Endothelial cell of umbilical vein (primary cell): Measurements from ENCODE around the gene HNRNPH3. TPM values are rescaled to one million over a fixed set of nuclear protein-coding genes. Genes with fewer than 3 reads are reported as not detected.

Experiments
- BruUV-seq: library from RNA; stranded (reverse); fragments of 400-500 nt; replicated peaks from 2 replicates; lab custom pipeline; 2021; lab: Mats Ljungman, UMichigan
- CTCF ChIA-PET: fragments of 300-600, 350-600 bp; sonication (Branson Sonifier 250); formaldehyde crosslinking; loops from one replicate; lab custom pipeline; 2021; ENCODE audit warnings: antibody characterized with exemption, inconsistent platforms; lab: Charles Lee
- POLR2A ChIA-PET: fragments of 300-600, 350-600 bp; sonication (Branson Sonifier 250); formaldehyde crosslinking; loops from one replicate; lab custom pipeline; 2021; ENCODE audit warnings: antibody characterized with exemption, inconsistent platforms; lab: Charles Lee
- DNase-seq: peaks from one replicate; pipeline ENCODE4 v3.0.0-alpha.2; 2011; ENCODE audit warnings: low read depth, low spot score
- FAIRE-seq: peaks from 2 replicates; lab custom pipeline; 2011; peaks lifted over from hg19 to GRCh38; lab: Jason Lieb, UNC
- H2AFZ ChIP-seq: 2 replicates; pipeline ENCODE4 v1.6.0; 2012; ENCODE audit warnings: low read depth, low read length, control low read depth, inconsistent platforms
- H3K27ac ChIP-seq: 2 replicates; pipeline ENCODE4 v1.5.1; 2011; ENCODE audit warnings: low read depth, mild to moderate bottlenecking, control low read depth, low read length, moderate library complexity; ENCODE audit not compliant: insufficient read depth
- H3K27me3 ChIP-seq, 2 experiments: 2 replicates each; pipeline versions ENCODE4 v1.6.0 to v1.6.1; 2011; ENCODE audit warnings: low read length in 2 of 2, mixed read lengths in 1 of 2; ENCODE audit not compliant: control insufficient read depth in 2 of 2, insufficient read depth in 2 of 2
- H3K36me3 ChIP-seq, 2 experiments: 2 replicates in 1 of 2; 3 replicates in 1 of 2; pipeline ENCODE4 v1.5.1; 2011; ENCODE audit warnings: low read length in 2 of 2, mild to moderate bottlenecking in 1 of 2, moderate library complexity in 1 of 2; ENCODE audit not compliant: control insufficient read depth in 2 of 2, insufficient read depth in 2 of 2; ENCODE audit errors: extremely low read depth in 1 of 2
- H3K4me1 ChIP-seq: 3 replicates; pipeline ENCODE4 v1.5.1; 2011; ENCODE audit warnings: mild to moderate bottlenecking, low read length; ENCODE audit not compliant: control insufficient read depth, insufficient read depth; ENCODE audit errors: extremely low read depth
- H3K4me2 ChIP-seq: 2 replicates; pipeline ENCODE4 v1.6.1; 2011; ENCODE audit warnings: low read length, control low read depth, mixed read lengths; ENCODE audit not compliant: insufficient read depth
- H3K4me3 ChIP-seq, 3 experiments: fragments of 200-600 bp in 1 of 3; sonication (generic), shearing (Covaris generic) in 1 of 3; replicated peaks in 1 of 3; 2 replicates each; pipeline ENCODE4 v1.5.1; 2011 to 2016; ENCODE audit warnings: control low read depth in 3 of 3, low read length in 3 of 3, mild to moderate bottlenecking in 2 of 3, inconsistent platforms in 1 of 3, low read depth in 1 of 3, moderate library complexity in 1 of 3; ENCODE audit not compliant: insufficient read depth in 1 of 3
- H3K79me2 ChIP-seq: 2 replicates; pipeline ENCODE4 v1.6.0; 2012; ENCODE audit warnings: low read length, inconsistent platforms; ENCODE audit not compliant: control insufficient read depth, insufficient read depth
- H3K9ac ChIP-seq: replicated peaks from 2 replicates; pipeline ENCODE3; 2011; ENCODE audit warnings: low read length, control low read depth; ENCODE audit not compliant: insufficient read depth; ENCODE audit errors: extremely low read depth
- H3K9me1 ChIP-seq: replicated peaks from 3 replicates; pipeline ENCODE4 v1.6.0; 2011; ENCODE audit warnings: mild to moderate bottlenecking, low read length; ENCODE audit not compliant: control insufficient read depth, insufficient read depth; ENCODE audit errors: extremely low read depth
- H3K9me3 ChIP-seq: replicated peaks from 2 replicates; pipeline ENCODE4 v1.5.1; 2012; ENCODE audit warnings: low read length, inconsistent platforms; ENCODE audit not compliant: control insufficient read depth, insufficient read depth
- H4K20me1 ChIP-seq: replicated peaks from 2 replicates; pipeline ENCODE3; 2011; ENCODE audit warnings: mild to moderate bottlenecking, low read length; ENCODE audit not compliant: control insufficient read depth, insufficient read depth; ENCODE audit errors: extremely low read depth
- EZH2 ChIP-seq: IDR thresholded peaks from 2 replicates; pipeline ENCODE4 v1.6.1; 2012; ENCODE audit warnings: borderline replicate concordance, low read depth, mild to moderate bottlenecking, moderate library complexity, low read length, inconsistent platforms; ENCODE audit not compliant: severe bottlenecking
- FOS ChIP-seq: IDR thresholded peaks from 2 replicates; pipeline ENCODE4 v1.6.1; 2011; ENCODE audit warnings: mild to moderate bottlenecking, low read length, moderate library complexity, borderline replicate concordance; ENCODE audit not compliant: insufficient read depth
- GATA2 ChIP-seq: IDR thresholded peaks from 2 replicates; pipeline ENCODE4 v1.7.0; 2011; ENCODE audit warnings: low read depth, mild to moderate bottlenecking, moderate library complexity, mixed read lengths, low read length; ENCODE audit not compliant: insufficient read length, insufficient read depth
- JUN ChIP-seq: IDR thresholded peaks from 2 replicates; pipeline ENCODE4 v1.6.1; 2011; ENCODE audit warnings: borderline replicate concordance, low read depth; ENCODE audit not compliant: insufficient read length, insufficient read depth
- MYC ChIP-seq: IDR thresholded peaks from one replicate; pipeline ENCODE4 v1.6.1; 2011; ENCODE audit warnings: mild to moderate bottlenecking, low read depth, low read length
- POLR2A ChIP-seq: IDR thresholded peaks from 2 replicates; pipeline ENCODE4 v1.6.1; 2012; ENCODE audit warnings: low read depth, mild to moderate bottlenecking, control low read depth, low read length
- POLR2AphosphoS5 ChIP-seq: IDR thresholded peaks from 2 replicates; pipeline ENCODE4 v1.6.1; 2012; ENCODE audit warnings: low read depth, mild to moderate bottlenecking, control low read depth, low read length, moderate library complexity; ENCODE audit not compliant: insufficient read depth
- dilution Hi-C: fragments of 300-500 bp; cut with MboI; formaldehyde crosslinking; loops from one replicate; pipeline ENCODE4 v1.15.0; 2019; ENCODE audit warnings: low sequenced_read_pairs; ENCODE audit not compliant: extremely low pct_ligation_motif_present
- intact Hi-C: fragments of 100-400 bp; cut with micrococcal nuclease; formaldehyde crosslinking; loops from one replicate; pipeline ENCODE4 v1.10.0; 2022
- polyA plus RNA-seq, 4 experiments: library from polyadenylated mRNA; depleted of rRNA in 3 of 4; stranded (reverse) in 3 of 4; unstranded in 1 of 4; fragments of >200 nt; gene quantifications; 2 replicates each; pipeline versions ENCODE4 v1.2.1 to v1.2.3, GENCODE V29; 2011 to 2012; ENCODE audit warnings: missing spikeins in 1 of 4
- total RNA-seq: library from RNA; stranded (reverse); gene quantifications from 2 replicates; pipeline ENCODE4 v1.2.3, GENCODE V29; 2021
- TF ChIP-seq, protein P1 (sequence below): IDR thresholded peaks from 2 replicates; pipeline ENCODE4 v1.6.1; 2011; ENCODE audit not compliant: insufficient read depth, insufficient read length
- TF ChIP-seq, protein P2 (sequence below), 2 donors: IDR thresholded peaks; 1 replicate in 1 of 2; 2 replicates in 1 of 2; pipeline ENCODE4 v1.5.1; 2011; ENCODE audit warnings: low read length in 2 of 2, mild to moderate bottlenecking in 2 of 2, moderate library complexity in 2 of 2, control low read depth in 1 of 2, inconsistent platforms in 1 of 2, low read depth in 1 of 2; ENCODE audit not compliant: insufficient read depth in 1 of 2; ENCODE audit errors: extremely low read depth in 1 of 2

Gene HNRNPH3
- total and polyA plus RNA-seq, 2 donors (not counting 3 experiments of a cell fraction or from before 2014, with no cell fraction given) = 34.0 to 151 TPM

DNA sequence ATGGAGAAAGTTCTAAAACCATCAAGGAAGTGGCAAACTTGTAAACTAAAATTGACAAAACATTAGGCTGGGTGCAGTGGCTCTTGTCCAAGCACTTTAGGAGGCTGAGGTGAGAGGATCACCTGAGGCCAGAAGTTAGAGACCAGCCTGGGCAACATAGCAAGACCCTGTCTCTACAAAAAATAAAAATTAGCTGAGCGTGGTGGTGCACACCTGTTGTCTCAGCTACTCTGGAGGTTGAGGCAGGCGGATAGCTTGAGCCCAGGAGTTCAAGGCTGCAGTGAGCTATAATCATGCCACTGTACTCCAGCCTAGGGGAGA lies 29.4 kb upstream of the HNRNPH3 start:
- DNase-seq (no peak), FAIRE-seq (no peak)
- Histone ChIP-seq H3K4me3 (no peak overlapping the region), H3K9ac (no peak overlapping the region), H3K27ac (no peak overlapping the region), H3K36me3 (no peaks in the 10 kb centered on the region), H3K9me3 (no peaks in the 10 kb centered on the region), H3K9me1 (no peaks in the 10 kb centered on the region), H3K27me3 (no peaks in the 10 kb centered on the region), H4K20me1 (no peaks in the 10 kb centered on the region), H3K4me1 (peaks cover 3% of the 10 kb centered on the region), H2AFZ (no peak overlapping the region), H3K79me2 (no peaks in the 10 kb centered on the region), H3K4me2 (no peak overlapping the region)
- TF ChIP-seq FOS (no peak), GATA2 (no peak), EZH2 (no peak), POLR2AphosphoS5 (no peak)
- TF ChIP-seq, protein P1, sequence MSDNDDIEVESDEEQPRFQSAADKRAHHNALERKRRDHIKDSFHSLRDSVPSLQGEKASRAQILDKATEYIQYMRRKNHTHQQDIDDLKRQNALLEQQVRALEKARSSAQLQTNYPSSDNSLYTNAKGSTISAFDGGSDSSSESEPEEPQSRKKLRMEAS = no peak
- intact Hi-C loops = loop anchor here (1.0 to 5.0 kb wide), 4 partner anchors 90 to 514 kb away; no protein-coding TSS in a partner anchor
- ChIA-PET POLR2A (interaction anchor here (0.7 kb wide), 1 partner anchor 29 kb away, joined by 6 read pairs; the partner anchor contains the start of gene HNRNPH3), CTCF (interaction anchor here (1.0 to 6.2 kb wide), 20 partner anchors 11 to 605 kb away, joined by 3 to 290 read pairs (median 8); partner anchors contain the start of gene ATOH7)
- dilution Hi-C loops = no loop called here
- no TSS peak for BruUV-seq

DNA sequence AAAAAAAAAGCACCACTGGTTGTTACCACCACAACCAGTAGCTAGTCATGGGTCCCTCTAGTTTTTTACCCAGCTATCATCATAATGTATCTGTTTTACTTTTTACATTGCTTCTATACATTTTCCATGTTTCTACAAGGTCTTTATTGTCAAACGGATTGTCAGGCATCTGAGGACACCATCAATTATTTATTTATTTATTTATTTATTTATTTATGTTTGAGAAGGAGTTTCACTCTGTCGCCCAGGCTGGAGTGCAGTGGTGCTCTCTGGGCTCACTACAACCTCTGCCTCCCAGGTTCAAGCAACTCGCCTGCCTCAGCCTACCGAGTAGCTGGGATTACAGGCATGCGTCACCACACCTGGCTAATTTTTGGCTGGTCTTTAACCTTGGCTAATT lies 29.0 kb upstream of the HNRNPH3 start:
- CTCF ChIA-PET = interaction anchor here (1.3 to 6.2 kb wide), 13 partner anchors 11 to 605 kb away, joined by 3 to 290 read pairs (median 12); partner anchors contain the start of gene ATOH7
- BruUV-seq = no TSS peak
- no peak for FAIRE-seq
- H3K79me2 ChIP-seq = no peaks in the 10 kb centered on the region
- no peaks in the 10 kb centered on the region for H3K9me3 ChIP-seq
- no peak overlapping the region for H3K27ac ChIP-seq
- H3K9ac ChIP-seq = no peak overlapping the region
- H3K9me1 ChIP-seq = no peaks in the 10 kb centered on the region
- intact Hi-C loops (loop anchor here (1.0 to 5.0 kb wide), 4 partner anchors 91 to 515 kb away; no protein-coding TSS in a partner anchor), dilution Hi-C loops (no loop called here)
- no peaks in the 10 kb centered on the region for H4K20me1 ChIP-seq
- TF ChIP-seq, protein P1 = no peak
- TF ChIP-seq MYC (no peak), POLR2AphosphoS5 (no peak), EZH2 (no peak), JUN (no peak), FOS (no peak), POLR2A (no peak), GATA2 (no peak)
- TF ChIP-seq, protein P2, sequence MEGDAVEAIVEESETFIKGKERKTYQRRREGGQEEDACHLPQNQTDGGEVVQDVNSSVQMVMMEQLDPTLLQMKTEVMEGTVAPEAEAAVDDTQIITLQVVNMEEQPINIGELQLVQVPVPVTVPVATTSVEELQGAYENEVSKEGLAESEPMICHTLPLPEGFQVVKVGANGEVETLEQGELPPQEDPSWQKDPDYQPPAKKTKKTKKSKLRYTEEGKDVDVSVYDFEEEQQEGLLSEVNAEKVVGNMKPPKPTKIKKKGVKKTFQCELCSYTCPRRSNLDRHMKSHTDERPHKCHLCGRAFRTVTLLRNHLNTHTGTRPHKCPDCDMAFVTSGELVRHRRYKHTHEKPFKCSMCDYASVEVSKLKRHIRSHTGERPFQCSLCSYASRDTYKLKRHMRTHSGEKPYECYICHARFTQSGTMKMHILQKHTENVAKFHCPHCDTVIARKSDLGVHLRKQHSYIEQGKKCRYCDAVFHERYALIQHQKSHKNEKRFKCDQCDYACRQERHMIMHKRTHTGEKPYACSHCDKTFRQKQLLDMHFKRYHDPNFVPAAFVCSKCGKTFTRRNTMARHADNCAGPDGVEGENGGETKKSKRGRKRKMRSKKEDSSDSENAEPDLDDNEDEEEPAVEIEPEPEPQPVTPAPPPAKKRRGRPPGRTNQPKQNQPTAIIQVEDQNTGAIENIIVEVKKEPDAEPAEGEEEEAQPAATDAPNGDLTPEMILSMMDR (IDR thresholded peaks at IDR 0.05; ENCODE audit: extremely low read depth in 1 of 2, insufficient read depth in 1 of 2, low read depth in 1 of 2, low read length in 2 of 2) = no peak
- no peak for DNase-seq
- H3K4me2 ChIP-seq = no peak overlapping the region
- H3K4me3 ChIP-seq = no peak overlapping the region
- H3K27me3 ChIP-seq = no peaks in the 10 kb centered on the region
- POLR2A ChIA-PET = interaction anchor here (0.7 kb wide), 1 partner anchor 29 kb away, joined by 6 read pairs; the partner anchor contains the start of gene HNRNPH3
- peaks cover 3% of the 10 kb centered on the region for H3K4me1 ChIP-seq
- H3K36me3 ChIP-seq = no peaks in the 10 kb centered on the region
- H2AFZ ChIP-seq = no peak overlapping the region
